Fibroblast of lung (primary cell): ENCODE data around the gene PCNT.
"Not testable (repeated sequence)": the region's sequence is repeated elsewhere in the genome, so short reads cannot be mapped to it uniquely, and the experiment has no call there.

ENCODE experiments used
- CTCF ChIP-seq, 2 donors: IDR thresholded peaks in 1 of 2; conservative IDR thresholded peaks in 1 of 2; 1 replicate in 1 of 2; 2 replicates in 1 of 2; pipeline ENCODE4 v1.5.1; 2011 to 2012; ENCODE audit warnings: low read length in 2 of 2, control low read depth in 1 of 2, inconsistent platforms in 1 of 2, low read depth in 1 of 2, mild to moderate bottlenecking in 1 of 2
- EZH2 ChIP-seq: IDR thresholded peaks from 2 replicates; pipeline ENCODE4 v1.5.1; 2012; ENCODE audit warnings: low read length, control low read depth, mild to moderate bottlenecking; ENCODE audit errors: missing control alignments

- not testable (repeated sequence) for TF ChIP-seq CTCF (conservative IDR thresholded peaks at IDR 0.05 in 1 of 2, IDR thresholded peaks at IDR 0.05 in 1 of 2; ENCODE audit: low read depth in 1 of 2, low read length in 2 of 2); EZH2
Observed at GRCh38 chr21:46310260-46310659, 13.7 kb upstream of the PCNT start.
